Measurements from ENCODE around the gene ARL14EPL. TPM values are rescaled to one million over a fixed set of nuclear protein-coding genes. Genes with fewer than 3 reads are reported as not detected.
A peak's percentile ranks its signal among the peaks of the same experiment; 100 is the strongest.
"Not testable (repeated sequence)": the region's sequence is repeated elsewhere in the genome, so short reads cannot be mapped to it uniquely, and the experiment has no call there.

Gene ARL14EPL
- total RNA-seq, 2 experiments from 2014 or later: not detected

DNA sequence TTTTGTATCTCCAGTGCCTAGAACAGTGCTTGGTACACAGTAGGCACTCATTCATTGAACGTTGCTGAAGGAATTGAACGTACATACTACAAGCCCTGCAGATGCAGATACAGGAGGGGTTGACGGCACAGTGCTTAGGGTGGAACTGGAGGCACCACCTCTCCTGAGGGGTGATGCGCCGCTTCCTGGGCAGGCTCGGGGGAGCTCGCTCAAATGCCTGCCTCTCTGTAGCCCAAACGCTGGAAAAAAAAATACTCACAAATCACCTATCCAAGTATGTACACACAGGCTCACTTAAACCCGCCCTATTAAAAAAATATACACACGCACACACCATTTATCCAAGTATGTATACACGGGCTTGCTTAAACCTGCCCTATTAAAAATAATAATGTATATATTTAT, 52.0 kb downstream of the ARL14EPL start:
- ChIA-PET CTCF (ENCODE audit: unreplicated experiment) (no interaction called here), POLR2A (interaction anchor here (1.0 to 2.1 kb wide), 3 partner anchors 11 to 244 kb away, joined by 3 to 8 read pairs (median 3); no protein-coding TSS in a partner anchor)
- Histone ChIP-seq H3K9me3 (ENCODE audit: low read length) (no peaks in the 10 kb centered on the region), H3K4me2 (ENCODE audit: low read length) (peak overlapping the region; percentile 81), H3K9me2 (ENCODE audit: insufficient read depth, low read length) (no peaks in the 10 kb centered on the region), H3K27ac (ENCODE audit: low read depth, low read length, poor library complexity, severe bottlenecking) (no peak overlapping the region), H3K4me3 (ENCODE audit: low read depth, low read length, poor library complexity, severe bottlenecking) (peak overlapping the region; percentile 76), H3K79me2 (ENCODE audit: insufficient read depth, low read depth, low read length) (peaks cover 5% of the 10 kb centered on the region; the same call in 1 of the 2 replicates), H2AFZ (ENCODE audit: low read length) (peak overlapping the region; percentile 91), H3K4me1 (ENCODE audit: insufficient read depth, low read length, poor library complexity, severe bottlenecking) (peaks cover 8% of the 10 kb centered on the region), H4K20me1 (ENCODE audit: insufficient read depth, low read length) (no peaks in the 10 kb centered on the region), H3K36me3 (ENCODE audit: insufficient read depth, low read length) (peaks cover 8% of the 10 kb centered on the region; the same call in 1 of the 2 replicates)
- DNase-seq (ENCODE audit: low spot score): peak; percentile 45
- TSS peak; percentile 75 for BruUV-seq (replicated peaks)
- intact Hi-C loops (cut with micrococcal nuclease; ENCODE audit: unreplicated experiment): loop anchor here (2.0 kb wide), 1 partner anchor 243 kb away; the partner anchor contains the start of genes AP3S1 and ATG12
- no peak for TF ChIP-seq EZH2phosphoT487 (IDR thresholded peaks at IDR 0.05; ENCODE audit: borderline replicate concordance, low read depth, low read length)

DNA sequence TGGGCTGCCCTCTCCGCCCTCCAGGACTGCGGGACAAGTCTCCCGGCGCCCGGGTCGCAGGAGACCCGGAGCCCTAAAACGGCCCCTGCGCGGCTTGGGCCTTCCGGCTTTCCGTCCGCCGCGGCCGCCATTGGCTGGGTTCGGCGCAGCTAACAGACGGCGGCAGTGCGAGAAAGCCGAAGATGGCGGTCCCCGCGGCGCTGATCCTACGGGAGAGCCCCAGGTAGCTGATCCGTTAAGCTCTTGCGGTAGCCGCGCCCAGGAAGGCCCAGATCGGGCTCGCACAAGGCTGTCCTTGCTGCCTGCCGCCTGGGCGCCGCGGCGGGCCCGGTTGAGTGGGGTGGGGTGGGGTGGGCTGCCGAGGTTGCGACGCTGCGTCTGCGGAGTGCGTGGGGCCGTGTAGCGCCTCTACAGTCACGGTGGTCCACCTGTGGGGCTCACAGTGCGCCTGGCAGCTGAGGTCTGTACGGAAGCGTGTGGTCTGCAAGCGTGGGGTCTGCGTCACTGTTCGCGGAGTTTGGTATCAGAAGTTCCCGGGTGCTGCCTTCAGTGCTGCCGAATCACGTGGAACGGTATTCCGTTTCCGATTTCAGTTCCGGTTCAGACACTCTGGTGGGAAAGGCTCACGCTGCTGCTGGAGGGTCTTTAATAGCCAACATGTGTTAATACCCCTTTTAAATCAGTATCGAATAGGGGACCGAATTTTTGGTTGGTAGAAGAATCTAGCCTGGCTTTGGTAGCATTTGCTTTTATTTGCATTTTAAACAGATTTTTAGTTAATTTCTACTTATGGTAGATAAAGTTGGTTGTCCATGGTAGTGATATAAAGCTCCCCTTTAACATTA, 52.8 kb downstream of the ARL14EPL start, which contains the start of gene COMMD10:
COMMD10 (plus strand) TSS at position 155 of the 845 bp plus-strand sequence.
- Histone ChIP-seq H3K27ac (ENCODE audit: low read depth, low read length, poor library complexity, severe bottlenecking) (no peak within 1 kb of the TSS), H4K20me1 (ENCODE audit: insufficient read depth, low read length) (no peaks in the 10 kb centered on the region), H3K36me3 (ENCODE audit: insufficient read depth, low read length) (peaks cover 8% of the 10 kb centered on the region; the same call in 1 of the 2 replicates), H3K4me3 (ENCODE audit: low read depth, low read length, poor library complexity, severe bottlenecking) (peak within 1 kb of the TSS; percentile 76), H3K4me2 (ENCODE audit: low read length) (peak within 1 kb of the TSS; percentile 81), H3K4me1 (ENCODE audit: insufficient read depth, low read length, poor library complexity, severe bottlenecking) (peaks cover 8% of the 10 kb centered on the region), H2AFZ (ENCODE audit: low read length) (peak within 1 kb of the TSS; percentile 91), H3K9me3 (ENCODE audit: low read length) (no peaks in the 10 kb centered on the region), H3K9me2 (ENCODE audit: insufficient read depth, low read length) (no peaks in the 10 kb centered on the region), H3K79me2 (ENCODE audit: insufficient read depth, low read depth, low read length) (peaks cover 5% of the 10 kb centered on the region; the same call in 1 of the 2 replicates)
- no TSS peak for BruUV-seq (replicated peaks)
- DNase-seq (ENCODE audit: low spot score): peak; percentile 76
- intact Hi-C loops (cut with micrococcal nuclease; ENCODE audit: unreplicated experiment): loop anchor here (2.0 to 5.0 kb wide), 2 partner anchors 244 to 543 kb away; partner anchors contain the start of genes AP3S1, ATG12 and FEM1C
- CTCF ChIA-PET (ENCODE audit: unreplicated experiment): no interaction called here
- TF ChIP-seq EZH2phosphoT487 (IDR thresholded peaks at IDR 0.05; ENCODE audit: borderline replicate concordance, low read depth, low read length) (no peak), CTCF (conservative IDR thresholded peaks at IDR 0.05; ENCODE audit: low read length) (no peak)
- POLR2A ChIA-PET: interaction anchor here (0.6 to 2.1 kb wide), 7 partner anchors 8 to 821 kb away, joined by 3 to 8 read pairs (median 3); no protein-coding TSS in a partner anchor

DNA sequence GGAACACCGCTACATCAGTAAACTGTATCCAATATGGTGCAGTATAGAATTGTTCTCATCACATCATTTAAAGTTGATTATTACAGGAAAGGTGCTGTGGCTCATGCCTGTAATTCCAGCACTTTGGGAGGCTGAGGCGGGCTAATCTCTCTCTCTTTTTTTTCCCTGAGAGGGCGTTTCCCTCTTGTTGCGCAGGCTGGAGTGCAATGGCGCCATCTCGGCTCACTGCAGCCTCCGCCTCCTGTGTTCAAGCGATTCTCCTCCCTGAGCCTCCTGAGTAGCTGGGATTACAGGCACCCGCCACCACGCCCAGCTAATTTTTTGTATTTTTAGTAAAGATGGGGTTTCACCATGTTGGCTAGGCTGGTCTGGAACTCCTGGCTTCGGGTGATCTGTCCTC, 54.0 kb downstream of the ARL14EPL start:
- H3K36me3 ChIP-seq (ENCODE audit: insufficient read depth, low read length); CTCF ChIA-PET (ENCODE audit: unreplicated experiment); H3K27ac ChIP-seq (ENCODE audit: low read depth, low read length, poor library complexity, severe bottlenecking); DNase-seq (ENCODE audit: low spot score); H3K4me1 ChIP-seq (ENCODE audit: insufficient read depth, low read length, poor library complexity, severe bottlenecking); H2AFZ ChIP-seq (ENCODE audit: low read length); H3K9me2 ChIP-seq (ENCODE audit: insufficient read depth, low read length); H4K20me1 ChIP-seq (ENCODE audit: insufficient read depth, low read length); BruUV-seq (replicated peaks); H3K79me2 ChIP-seq (ENCODE audit: insufficient read depth, low read depth, low read length); H3K9me3 ChIP-seq (ENCODE audit: low read length): not testable (repeated sequence)
- Histone ChIP-seq H3K4me2 (ENCODE audit: low read length) (peak overlapping the region; percentile 81; the same call in 1 of the 2 replicates), H3K4me3 (ENCODE audit: low read depth, low read length, poor library complexity, severe bottlenecking) (peak overlapping the region; percentile 76)
- POLR2A ChIA-PET: interaction anchor here (0.7 to 0.8 kb wide), 2 partner anchors 93 to 820 kb away, joined by 3 read pairs; no protein-coding TSS in a partner anchor
- intact Hi-C loops (cut with micrococcal nuclease; ENCODE audit: unreplicated experiment): loop anchor here (5.0 kb wide), 1 partner anchor 544 kb away; the partner anchor contains the start of gene FEM1C

Data from OCI-LY7 (cell line).